ENCODE data around the gene ARPC5L. TPM values are rescaled to one million over a fixed set of nuclear protein-coding genes. Genes with fewer than 3 reads are reported as not detected.

Gene ARPC5L
- total RNA-seq, 2 donors from 2014 or later, result 14.5 to 21.8 TPM

DNA sequence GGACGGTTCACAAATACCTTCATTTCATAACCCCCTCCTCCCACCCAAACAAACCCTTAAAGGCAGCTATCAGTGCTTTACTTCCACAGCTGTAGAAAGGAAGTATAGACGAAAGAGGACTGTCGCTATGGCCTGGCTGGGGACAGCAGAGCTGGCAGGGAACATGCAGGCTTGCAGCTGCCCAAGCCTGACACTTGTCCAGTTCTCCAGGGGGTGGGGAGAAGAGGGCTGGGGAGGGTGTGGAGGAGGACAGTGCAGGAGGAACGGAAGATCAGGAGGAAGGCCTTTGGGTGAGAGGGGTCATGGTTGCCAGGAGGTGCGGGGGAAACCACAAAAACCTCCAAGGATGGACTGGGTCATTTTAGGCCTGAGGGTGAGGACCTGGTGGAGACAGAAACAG is 25.9 kb downstream of the ARPC5L start:
- peaks cover 7 to 28% of the 10 kb centered on the region in 2 donors for H3K36me3 ChIP-seq (replicated peaks in 1 of 2; ENCODE audit: insufficient read depth in 1 of 2, low read depth in 2 of 2)
- 89 to 91% methylated on average over 5 of the region's 5 CpGs for WGBS, 2 donors
- H3K4me1 ChIP-seq, result no peaks in the 10 kb centered on the region
- H3K27ac ChIP-seq, result no peak overlapping the region
- H3K27me3 ChIP-seq, result no peaks in the 10 kb centered on the region
- H3K9me3 ChIP-seq, result no peaks in the 10 kb centered on the region
- intact Hi-C loops (cut with DNase I), result no loop called here
- DNase-seq, result no peak
- no peak for ATAC-seq
- TF ChIP-seq CTCF (IDR thresholded peaks at IDR 0.05), result no peak
- no peak for TF ChIP-seq POLR2A (IDR thresholded peaks at IDR 0.05)
- H3K4me3 ChIP-seq, result no peak overlapping the region

- ATAC-seq (no peak), DNase-seq (no peak)
- no peaks in the 10 kb centered on the region for H3K9me3 ChIP-seq
- no peaks in the 10 kb centered on the region for H3K4me1 ChIP-seq
- H3K27me3 ChIP-seq, result no peaks in the 10 kb centered on the region
- 93 to 97% methylated on average over 3 to 13 of the region's 13 CpGs for WGBS, 2 donors
- H3K4me3 ChIP-seq, result no peak overlapping the region
- H3K36me3 ChIP-seq (replicated peaks in 1 of 2; ENCODE audit: insufficient read depth in 1 of 2, low read depth in 2 of 2), result peaks cover 7 to 32% of the 10 kb centered on the region in 2 donors
- intact Hi-C loops (cut with DNase I), result no loop called here
- H3K27ac ChIP-seq, result no peak overlapping the region
- TF ChIP-seq POLR2A (IDR thresholded peaks at IDR 0.05), result no peak
- TF ChIP-seq CTCF (IDR thresholded peaks at IDR 0.05), result no peak
Measured at GRCh38 chr9:124889006-124889405, 27.1 kb downstream of the ARPC5L start.

- DNase-seq (no peak), ATAC-seq (no peak)
- 91 to 93% methylated on average over 7 of the region's 7 CpGs for WGBS, 2 donors
- H3K4me1 ChIP-seq, result no peaks in the 10 kb centered on the region
- no peaks in the 10 kb centered on the region for H3K27me3 ChIP-seq
- no peak for TF ChIP-seq POLR2A (IDR thresholded peaks at IDR 0.05)
- no peak for TF ChIP-seq CTCF (IDR thresholded peaks at IDR 0.05)
- H3K36me3 ChIP-seq (replicated peaks in 1 of 2; ENCODE audit: insufficient read depth in 1 of 2, low read depth in 2 of 2), result peaks cover 7 to 30% of the 10 kb centered on the region in 2 donors
- no peak overlapping the region for H3K27ac ChIP-seq
- intact Hi-C loops (cut with DNase I), result no loop called here
- no peaks in the 10 kb centered on the region for H3K9me3 ChIP-seq
- no peak overlapping the region for H3K4me3 ChIP-seq
Measured at GRCh38 chr9:124890179-124890578, 28.2 kb downstream of the ARPC5L start.

- Histone ChIP-seq H3K4me3 (no peak overlapping the region), H3K9me3 (no peaks in the 10 kb centered on the region), H3K27ac (no peak overlapping the region), H3K27me3 (no peaks in the 10 kb centered on the region), H3K36me3 (replicated peaks in 1 of 2; ENCODE audit: insufficient read depth in 1 of 2, low read depth in 2 of 2) (peaks cover 0 to 16% of the 10 kb centered on the region in 2 donors), H3K4me1 (no peaks in the 10 kb centered on the region)
- intact Hi-C loops (cut with DNase I), result no loop called here
- DNase-seq (no peak), ATAC-seq (no peak)
- TF ChIP-seq POLR2A (IDR thresholded peaks at IDR 0.05) (no peak), CTCF (IDR thresholded peaks at IDR 0.05) (no peak)
- 83 to 94% methylated on average over 9 of the region's 9 CpGs for WGBS, 2 donors
Measured at GRCh38 chr9:124894035-124894740, 32.3 kb downstream of the ARPC5L start.

- TF ChIP-seq CTCF (IDR thresholded peaks at IDR 0.05) (peak in 2 of 7 experiments; percentile 17 to 18), POLR2A (IDR thresholded peaks at IDR 0.05) (no peak)
- no peak overlapping the region for H3K4me3 ChIP-seq
- H3K4me1 ChIP-seq, result no peaks in the 10 kb centered on the region
- no peaks in the 10 kb centered on the region for H3K9me3 ChIP-seq
- ATAC-seq, result no peak
- H3K27me3 ChIP-seq, result no peaks in the 10 kb centered on the region
- intact Hi-C loops (cut with DNase I), result no loop called here
- no peak for DNase-seq
- peaks cover 0 to 17% of the 10 kb centered on the region in 2 donors for H3K36me3 ChIP-seq (replicated peaks in 1 of 2; ENCODE audit: insufficient read depth in 1 of 2, low read depth in 2 of 2)
- no peak overlapping the region for H3K27ac ChIP-seq
Measured at GRCh38 chr9:124894741-124895170, 32.8 kb downstream of the ARPC5L start.
